SK-N-SH treated with all-trans-retinoic acid at 6 μM for 48 hours (cell line): ENCODE data around the gene DAGLA.

Source experiments
- CREB5 ChIP-seq: fragments of 250-450 bp; sonication (Bioruptor Pico); IDR thresholded peaks from 2 replicates; pipeline ENCODE4 v1.5.1; 2020; ENCODE audit warnings: low read depth, mild to moderate bottlenecking, moderate library complexity
- CSDC2 ChIP-seq: fragments of 250-450 bp; sonication (Bioruptor Pico); IDR thresholded peaks from 2 replicates; pipeline ENCODE4 v1.5.0; 2020; ENCODE audit warnings: mild to moderate bottlenecking, moderate library complexity
- CSRNP3 ChIP-seq: fragments of 250-450 bp; sonication (Bioruptor Pico); IDR thresholded peaks from 2 replicates; pipeline ENCODE4 v1.5.1; 2021; ENCODE audit warnings: mild to moderate bottlenecking, moderate library complexity
- ESRRG ChIP-seq: fragments of 250-450 bp; sonication (Bioruptor Pico); IDR thresholded peaks from 2 replicates; pipeline ENCODE4 v1.6.1; 2021; ENCODE audit warnings: mild to moderate bottlenecking
- OSR1 ChIP-seq: fragments of 250-450 bp; sonication (Bioruptor Pico); IDR thresholded peaks from 2 replicates; pipeline ENCODE4 v1.8.0; 2022; ENCODE audit warnings: moderate library complexity, mild to moderate bottlenecking, inconsistent platforms
- PATZ1 ChIP-seq: fragments of 250-450 bp; sonication (Bioruptor Pico); IDR thresholded peaks from 2 replicates; pipeline ENCODE4 v1.8.0; 2020; ENCODE audit warnings: mild to moderate bottlenecking, moderate library complexity, borderline replicate concordance
- RARB ChIP-seq: fragments of 250-450 bp; sonication (Bioruptor Pico); IDR thresholded peaks from 2 replicates; pipeline ENCODE4 v1.8.0; 2021; ENCODE audit warnings: mild to moderate bottlenecking, moderate library complexity
- SNAI2 ChIP-seq: fragments of 250-450 bp; sonication (Bioruptor Pico); IDR thresholded peaks from 2 replicates; pipeline ENCODE4 v1.5.0; 2020; ENCODE audit warnings: mild to moderate bottlenecking, moderate library complexity
- TCF4 ChIP-seq: fragments of 250-450 bp; sonication (Bioruptor Pico); IDR thresholded peaks from 2 replicates; pipeline ENCODE4 v1.8.0; 2021; ENCODE audit warnings: mild to moderate bottlenecking, moderate library complexity, borderline replicate concordance

GRCh38 chr11:61744181-61744580 is 64.0 kb downstream of the DAGLA start:
- TF ChIP-seq RARB (CRISPR knock-in tag), result no peak
- TF ChIP-seq SNAI2, result no peak
- no peak for TF ChIP-seq CSRNP3 (CRISPR knock-in tag)
- TF ChIP-seq PATZ1 (CRISPR knock-in tag), result no peak
- no peak for TF ChIP-seq CREB5 (CRISPR knock-in tag)
- TF ChIP-seq OSR1 (CRISPR knock-in tag), result no peak
- no peak for TF ChIP-seq CSDC2 (CRISPR knock-in tag)
- TF ChIP-seq TCF4 (CRISPR knock-in tag), result no peak
- no peak for TF ChIP-seq ESRRG (CRISPR knock-in tag)
